IPS-15b (cell line): ENCODE measurements around the gene NHSL2.

Source experiments
- H3K27me3 ChIP-seq: one replicate; pipeline ENCODE4 v1.6.1; 2013; ENCODE audit warnings: low read length; ENCODE audit not compliant: control insufficient read depth, insufficient read depth
- H3K36me3 ChIP-seq: one replicate; pipeline ENCODE4 v1.6.1; 2013; ENCODE audit warnings: low read length; ENCODE audit not compliant: control insufficient read depth, insufficient read depth
- H3K4me1 ChIP-seq: one replicate; pipeline ENCODE4 v1.6.1; 2013; ENCODE audit warnings: mild to moderate bottlenecking, low read length; ENCODE audit not compliant: control insufficient read depth, insufficient read depth
- H3K4me3 ChIP-seq: one replicate; pipeline ENCODE4 v1.5.1; 2013; ENCODE audit warnings: low read depth, low read length
- H3K9ac ChIP-seq: one replicate; pipeline ENCODE4 v1.6.1; 2013; ENCODE audit warnings: low read depth, mild to moderate bottlenecking, low read length
- H3K9me3 ChIP-seq: one replicate; pipeline ENCODE4 v1.6.1; 2013; ENCODE audit warnings: mild to moderate bottlenecking, low read length; ENCODE audit not compliant: control insufficient read depth, insufficient read depth

NHSL2 gene

DNA sequence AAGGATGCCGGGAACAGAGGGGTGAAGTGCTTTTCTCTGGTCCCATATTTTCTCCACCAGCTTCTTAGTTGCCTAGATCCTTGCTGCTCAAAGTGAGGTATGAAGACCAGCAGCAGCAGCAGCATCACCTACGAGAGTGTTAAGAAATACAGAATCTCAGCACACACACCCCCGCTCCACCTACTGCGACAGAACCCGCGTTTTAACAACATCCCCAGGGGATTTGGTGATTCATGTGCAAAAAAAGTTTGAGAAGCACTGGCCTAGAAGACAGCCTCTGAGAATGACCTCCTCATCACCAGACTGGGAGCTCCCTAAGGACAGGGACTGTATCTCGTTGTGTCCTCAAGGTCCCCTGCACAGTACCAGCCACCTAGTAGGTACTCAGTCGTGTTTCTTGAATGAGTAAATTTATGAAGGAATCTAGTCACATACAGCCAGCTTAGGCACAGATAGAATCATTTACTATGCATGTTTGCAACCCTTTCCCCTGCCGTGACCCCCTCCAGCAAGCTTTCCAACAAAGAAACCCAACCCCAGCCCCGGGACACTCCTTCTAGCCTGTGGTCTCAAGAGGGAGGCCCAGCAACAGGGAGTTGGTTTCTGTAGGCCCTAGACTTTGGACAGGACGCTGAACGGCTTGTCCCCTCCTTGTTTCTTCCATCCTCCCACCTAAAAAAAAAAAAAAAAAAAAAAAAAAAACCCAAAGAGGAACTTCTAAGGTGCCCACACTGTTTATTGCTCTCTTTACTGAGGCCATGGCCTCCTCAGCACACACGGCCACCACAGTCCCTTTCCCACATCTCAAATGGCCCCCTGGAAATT, 199.6 kb downstream of the NHSL2 start:
- H3K4me1 ChIP-seq: no peaks in the 10 kb centered on the region
- no peak overlapping the region for H3K9ac ChIP-seq
- no peak overlapping the region for H3K4me3 ChIP-seq
- H3K36me3 ChIP-seq: no peaks in the 10 kb centered on the region
- no peaks in the 10 kb centered on the region for H3K9me3 ChIP-seq
- H3K27me3 ChIP-seq: no peaks in the 10 kb centered on the region

DNA sequence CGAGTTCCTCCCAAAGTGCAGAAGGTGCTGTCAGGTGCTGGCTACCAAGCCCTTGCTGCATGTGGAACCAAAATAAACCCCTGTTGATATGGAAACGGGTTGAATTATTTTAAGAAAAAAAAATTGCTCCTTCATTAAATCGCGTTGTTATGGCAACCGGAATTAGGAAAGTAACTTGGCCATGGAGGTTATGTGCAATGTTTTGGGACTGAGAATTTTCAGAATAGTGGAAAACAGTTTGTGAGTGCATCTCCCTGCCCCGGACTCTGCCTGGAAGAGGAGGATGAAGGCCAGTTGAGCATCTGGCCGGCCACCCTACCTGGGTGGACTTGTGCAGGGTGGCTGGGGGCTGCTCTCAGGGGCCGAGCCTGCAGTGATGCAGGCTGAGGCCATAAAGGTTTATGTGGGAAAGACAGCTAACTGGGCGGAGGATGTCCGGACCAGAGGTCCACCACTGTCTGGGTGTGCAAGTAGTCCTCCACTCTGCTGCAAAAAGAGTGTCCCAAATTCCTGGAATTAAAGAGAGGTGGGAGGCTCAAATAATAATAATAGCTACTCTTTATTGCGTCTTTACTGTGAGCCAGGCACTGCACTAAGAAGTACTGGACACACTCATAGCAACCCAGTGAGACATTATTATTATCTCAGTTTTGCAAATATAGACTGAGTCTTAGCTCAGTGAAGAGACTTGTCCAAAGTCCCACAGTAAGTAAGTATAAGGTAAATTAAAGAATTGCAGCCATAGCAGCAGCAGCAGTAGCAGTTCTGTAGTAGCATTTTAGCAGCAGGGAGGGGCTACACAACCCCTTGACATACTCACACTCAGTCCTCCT, 200.4 kb downstream of the NHSL2 start:
- Histone ChIP-seq H3K9me3 (no peaks in the 10 kb centered on the region), H3K36me3 (no peaks in the 10 kb centered on the region), H3K27me3 (no peaks in the 10 kb centered on the region), H3K4me3 (no peak overlapping the region), H3K9ac (no peak overlapping the region), H3K4me1 (peaks cover 3% of the 10 kb centered on the region)

DNA sequence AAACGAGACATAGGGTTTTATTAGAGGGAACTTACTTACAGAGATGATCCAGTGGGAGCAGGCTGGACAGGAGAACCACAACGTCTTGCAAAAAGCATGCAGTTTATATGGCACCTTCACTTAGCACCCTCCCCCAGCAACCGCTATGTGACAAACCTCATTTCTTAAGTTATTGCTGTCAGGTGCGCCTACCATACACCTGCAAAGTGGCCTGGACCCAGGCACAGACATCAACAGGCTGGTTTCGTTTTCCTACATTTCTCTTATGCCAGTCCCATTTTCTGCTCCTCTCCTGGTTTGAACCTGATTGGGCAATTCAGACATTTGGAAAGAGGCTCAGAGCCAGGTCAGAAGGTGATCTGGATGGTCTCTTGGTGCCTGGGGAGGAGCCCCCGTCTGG, 202.8 kb downstream of the NHSL2 start:
- H3K4me3 ChIP-seq: no peak overlapping the region
- no peak overlapping the region for H3K9ac ChIP-seq
- H3K36me3 ChIP-seq: no peaks in the 10 kb centered on the region
- peaks cover 3% of the 10 kb centered on the region for H3K4me1 ChIP-seq
- H3K9me3 ChIP-seq: no peaks in the 10 kb centered on the region
- H3K27me3 ChIP-seq: no peaks in the 10 kb centered on the region

DNA sequence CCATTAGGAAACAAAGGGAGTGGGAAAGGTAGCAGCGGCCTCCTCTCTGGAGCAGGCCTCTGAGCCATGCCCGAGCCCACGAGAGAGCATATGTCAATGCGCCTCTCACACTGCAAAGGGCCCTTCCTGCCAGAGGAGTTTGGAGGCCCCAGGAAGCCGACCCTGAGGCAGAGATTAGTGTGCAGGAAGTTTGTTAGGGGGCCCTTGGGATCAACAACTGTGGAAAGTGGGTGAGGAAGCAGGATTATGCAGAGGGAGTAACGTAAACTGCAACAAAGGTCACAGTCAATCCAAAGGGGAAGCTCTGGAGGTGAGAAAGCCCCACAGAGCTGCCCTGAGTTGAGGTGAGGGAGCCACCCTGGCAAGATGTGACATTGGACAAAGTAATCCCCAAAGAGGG, 203.7 kb downstream of the NHSL2 start:
- Histone ChIP-seq H3K4me3 (no peak overlapping the region), H3K36me3 (no peaks in the 10 kb centered on the region), H3K4me1 (peaks cover 3% of the 10 kb centered on the region), H3K9me3 (no peaks in the 10 kb centered on the region), H3K27me3 (no peaks in the 10 kb centered on the region), H3K9ac (no peak overlapping the region)

DNA sequence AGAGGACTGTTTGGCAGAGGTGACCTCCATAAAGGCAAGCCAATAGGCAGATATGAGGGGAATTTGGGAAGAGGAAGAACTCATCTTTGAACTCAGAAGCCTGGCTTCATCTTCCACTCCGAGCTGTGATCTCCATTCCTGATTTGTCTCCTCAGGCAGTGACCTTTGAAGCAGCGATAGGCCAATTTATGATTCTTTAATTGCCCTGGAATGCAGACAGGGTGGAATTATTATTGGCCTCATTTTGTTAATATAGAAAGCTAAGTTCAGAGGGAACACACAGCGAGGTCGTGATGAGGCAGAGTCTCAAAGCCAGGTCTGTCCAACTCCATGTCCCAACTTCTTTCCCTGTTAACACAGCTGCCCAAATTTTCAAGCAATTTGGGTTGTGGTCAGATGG, 204.2 kb downstream of the NHSL2 start:
- H3K27me3 ChIP-seq: no peaks in the 10 kb centered on the region

DNA sequence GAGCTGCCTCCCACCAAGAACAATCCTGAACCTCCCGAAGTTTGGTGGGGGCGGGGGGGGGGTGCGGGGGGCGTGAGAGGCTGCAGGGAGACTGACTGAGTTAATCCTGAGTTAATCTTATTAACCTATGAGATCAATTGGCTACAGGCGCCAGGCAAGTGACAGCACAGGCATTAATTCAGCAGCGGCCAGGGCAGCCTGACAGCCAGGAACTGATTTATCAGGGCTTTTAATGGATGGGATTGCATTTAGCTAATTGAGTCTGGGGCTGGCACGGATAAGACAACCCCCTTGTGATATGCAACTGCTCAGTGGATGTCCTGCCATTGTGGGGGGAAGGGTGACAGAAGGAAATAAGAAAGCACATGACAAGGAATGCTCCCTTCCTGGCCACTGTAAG, 204.7 kb downstream of the NHSL2 start:
- Histone ChIP-seq H3K27me3 (no peaks in the 10 kb centered on the region), H3K4me3 (no peak overlapping the region), H3K9ac (no peak overlapping the region), H3K36me3 (no peaks in the 10 kb centered on the region), H3K9me3 (no peaks in the 10 kb centered on the region), H3K4me1 (peaks cover 3% of the 10 kb centered on the region)

More for the DNA sequence above, 204.2 kb downstream of the NHSL2 start:
- Histone ChIP-seq H3K9ac (no peak overlapping the region), H3K4me1 (peaks cover 3% of the 10 kb centered on the region), H3K36me3 (no peaks in the 10 kb centered on the region), H3K4me3 (no peak overlapping the region), H3K9me3 (no peaks in the 10 kb centered on the region)

DNA sequence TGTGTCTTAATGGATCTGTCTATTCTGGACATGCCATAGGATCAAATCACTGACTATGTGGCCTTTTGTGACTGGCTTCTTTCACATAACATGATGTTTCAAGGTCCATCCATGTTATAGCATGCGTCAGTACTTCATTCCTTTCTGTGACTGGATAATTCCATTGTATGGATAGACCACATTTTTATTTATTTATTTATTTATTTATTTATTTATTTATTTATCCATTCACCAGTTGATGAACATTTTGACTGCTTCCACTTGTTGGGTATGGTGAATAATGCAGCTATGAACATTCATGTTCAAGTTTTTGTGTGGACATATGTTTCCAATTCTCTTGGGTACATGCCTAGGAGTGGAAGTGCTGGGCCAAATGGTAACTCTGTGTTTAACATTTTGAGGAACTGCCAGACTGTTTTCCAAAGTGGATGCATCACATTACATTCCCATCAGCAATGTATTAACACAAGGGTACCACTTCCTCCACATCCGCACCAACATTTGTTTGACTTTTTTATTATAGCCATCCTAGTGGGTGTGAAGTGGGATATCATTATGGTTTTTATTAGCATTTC, 207.1 kb downstream of the NHSL2 start:
- Histone ChIP-seq H3K27me3 (no peaks in the 10 kb centered on the region), H3K4me1 (peaks cover 3% of the 10 kb centered on the region), H3K9ac (no peak overlapping the region), H3K4me3 (no peak overlapping the region), H3K36me3 (no peaks in the 10 kb centered on the region), H3K9me3 (no peaks in the 10 kb centered on the region)

DNA sequence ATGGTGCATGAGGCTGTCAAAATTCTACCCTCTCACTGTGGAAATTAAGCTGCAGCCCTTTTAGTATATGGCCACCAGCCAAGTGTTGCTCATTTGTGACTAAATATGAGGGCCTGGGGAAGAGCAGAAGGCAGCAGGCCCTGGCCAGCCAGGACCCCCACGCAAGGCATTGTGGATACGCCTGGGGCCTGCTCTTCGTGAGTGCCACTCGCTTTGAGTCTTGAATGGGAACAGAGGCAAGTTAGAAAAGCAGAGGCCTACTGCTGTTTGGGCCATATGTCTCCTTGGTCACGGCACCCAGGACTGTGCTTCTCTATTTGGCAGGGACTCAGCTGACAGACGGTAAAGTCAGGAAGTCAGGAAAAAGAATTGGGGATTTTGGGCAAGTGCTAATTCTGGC, 210.2 kb downstream of the NHSL2 start:
- Histone ChIP-seq H3K4me3 (no peak overlapping the region), H3K27me3 (no peaks in the 10 kb centered on the region), H3K36me3 (no peaks in the 10 kb centered on the region), H3K9ac (no peak overlapping the region), H3K4me1 (peaks cover 7% of the 10 kb centered on the region), H3K9me3 (no peaks in the 10 kb centered on the region)

DNA sequence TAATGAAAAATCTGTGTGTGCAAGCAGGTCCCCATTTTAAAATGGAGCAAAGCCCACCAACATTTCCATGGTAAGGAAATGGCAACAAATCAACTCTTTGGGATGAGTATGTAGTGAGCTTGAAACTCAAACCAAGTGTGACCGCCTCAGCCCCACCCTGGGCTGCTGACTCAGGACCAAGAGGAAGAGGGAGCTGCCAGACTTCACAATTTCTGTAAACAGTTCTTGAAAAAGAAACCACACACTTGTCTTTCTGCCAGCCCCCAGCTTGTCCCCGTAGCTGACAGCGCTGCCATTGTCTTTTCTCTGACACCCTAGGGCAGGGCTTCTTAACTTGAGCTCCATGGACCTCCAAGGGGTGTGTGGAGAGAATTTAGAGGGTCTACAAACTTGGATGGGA, 210.7 kb downstream of the NHSL2 start:
- H3K9ac ChIP-seq: no peak overlapping the region
- peaks cover 7% of the 10 kb centered on the region for H3K4me1 ChIP-seq

DNA sequence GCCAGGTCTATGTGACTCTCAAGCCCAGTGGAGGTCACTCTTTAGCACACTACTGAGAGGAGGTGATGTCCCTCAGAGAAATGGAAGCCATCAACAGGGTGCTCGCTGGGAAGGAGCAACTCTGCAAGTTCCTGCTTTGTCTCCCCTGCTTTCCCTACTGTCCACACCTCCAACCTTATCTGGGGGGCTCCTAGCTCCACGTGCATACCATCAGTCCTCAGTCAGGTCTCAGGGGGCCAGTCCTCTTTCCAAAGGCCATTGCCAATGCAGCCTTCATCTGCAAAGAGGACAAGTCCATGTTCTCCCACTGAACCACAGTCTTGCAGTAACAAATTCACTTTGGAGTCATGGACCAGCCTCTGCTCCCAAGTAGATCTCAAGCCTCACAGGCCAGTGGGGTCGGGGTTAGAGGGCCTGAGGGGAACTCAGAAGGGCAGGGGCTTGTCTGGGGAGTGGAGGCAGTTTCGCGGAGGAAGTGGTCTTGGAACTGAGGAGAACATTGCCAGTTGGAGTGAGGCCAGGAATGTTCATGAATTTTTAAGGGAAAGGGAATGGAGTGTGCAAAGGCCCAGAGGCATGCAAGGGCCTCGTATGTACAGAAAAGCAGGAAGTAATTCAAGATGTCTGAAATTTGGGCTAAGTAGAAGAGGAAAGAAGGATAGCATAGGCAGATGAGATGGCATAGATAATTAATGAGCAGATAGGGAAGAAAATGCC, 212.1 kb downstream of the NHSL2 start:
- H3K9ac ChIP-seq: no peak overlapping the region
- peaks cover 2% of the 10 kb centered on the region for H3K9me3 ChIP-seq
- H3K4me3 ChIP-seq: no peak overlapping the region
- H3K36me3 ChIP-seq: no peaks in the 10 kb centered on the region
- H3K4me1 ChIP-seq: peaks cover 7% of the 10 kb centered on the region
- H3K27me3 ChIP-seq: peaks cover 10% of the 10 kb centered on the region

More for the DNA sequence above, 210.7 kb downstream of the NHSL2 start:
- H3K9me3 ChIP-seq: no peaks in the 10 kb centered on the region
- H3K4me3 ChIP-seq: no peak overlapping the region
- no peaks in the 10 kb centered on the region for H3K36me3 ChIP-seq
- H3K27me3 ChIP-seq: no peaks in the 10 kb centered on the region

DNA sequence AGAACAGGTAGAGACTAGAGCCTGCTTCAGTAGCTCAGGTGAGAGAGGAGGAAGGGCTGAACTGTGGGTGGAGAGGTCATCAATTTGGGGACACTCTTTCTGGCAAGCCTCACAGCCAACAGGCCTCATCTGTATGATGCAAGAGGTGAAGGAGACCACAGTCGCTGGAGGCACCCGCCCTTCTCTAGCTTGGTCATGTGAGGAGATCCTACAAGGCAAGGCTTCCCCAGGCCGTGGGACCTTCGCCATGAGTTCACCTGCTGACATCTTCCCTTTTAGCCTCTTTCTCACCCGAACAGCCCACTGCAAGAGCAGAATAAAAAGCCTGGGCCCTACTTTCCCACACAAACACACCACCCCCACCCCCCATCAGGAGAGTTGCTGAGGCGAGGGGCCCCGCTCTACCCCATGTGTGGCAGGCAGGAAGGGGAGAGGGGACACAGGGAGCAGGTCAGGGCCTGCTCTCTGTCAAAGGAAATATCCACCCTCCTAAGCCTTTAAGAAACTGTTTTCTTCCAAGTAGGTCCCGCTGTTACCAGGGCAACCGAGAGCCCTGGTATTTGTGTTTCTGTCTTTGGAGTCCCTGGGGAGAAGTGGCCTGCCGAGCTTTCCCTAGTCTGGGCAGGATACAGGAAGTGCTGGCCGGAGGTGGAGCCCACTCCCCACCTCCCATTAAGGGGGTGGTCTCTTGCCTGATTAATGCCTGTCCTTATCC, 213.0 kb downstream of the NHSL2 start:
- Histone ChIP-seq H3K4me3 (no peak overlapping the region), H3K9me3 (peaks cover 2% of the 10 kb centered on the region), H3K9ac (no peak overlapping the region), H3K27me3 (peaks cover 17% of the 10 kb centered on the region), H3K36me3 (no peaks in the 10 kb centered on the region), H3K4me1 (peaks cover 9% of the 10 kb centered on the region)
